Retina (tissue), 1 donor: ENCODE results near the gene RAX.
"Not testable (repeated sequence)": the region's sequence is repeated elsewhere in the genome, so short reads cannot be mapped to it uniquely, and the experiment has no call there.

Experiments
- DNase-seq: peaks from one replicate; pipeline ENCODE4 v3.0.0-alpha.2; 2016

The RAX gene

DNA sequence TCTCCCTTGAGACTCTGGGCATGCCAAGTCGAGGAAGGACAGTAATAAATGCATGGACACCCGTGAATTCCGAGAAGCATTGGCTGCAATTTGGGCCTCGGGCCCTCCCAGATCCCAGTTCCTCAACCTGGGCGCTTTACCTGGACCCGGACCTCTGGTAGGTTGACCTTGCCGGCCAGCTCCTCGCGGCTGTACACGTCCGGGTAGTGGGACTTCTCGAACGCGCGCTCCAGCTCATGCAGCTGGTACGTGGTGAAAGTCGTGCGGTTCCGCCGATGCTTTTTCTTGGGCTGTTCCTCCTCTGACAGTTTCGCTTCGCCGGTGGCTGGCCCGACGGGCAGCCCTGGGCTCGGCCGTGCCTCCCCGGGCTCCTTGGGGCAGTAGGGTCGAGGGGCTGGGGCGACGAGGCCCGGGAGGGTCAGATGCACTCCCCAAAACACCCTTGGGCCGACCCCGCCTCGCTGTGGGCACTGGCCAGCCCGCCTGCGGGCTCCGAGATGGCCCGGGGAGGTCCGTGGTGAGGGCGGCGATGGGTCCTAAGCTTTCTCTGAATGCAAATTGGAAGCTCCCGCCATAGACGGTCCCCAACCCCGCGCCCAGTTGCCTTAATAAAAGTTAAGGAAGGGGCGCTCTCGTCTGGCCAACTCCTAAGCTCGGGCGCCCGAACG is 899 bp downstream of the RAX start:
- peak; percentile 77 for DNase-seq

- no peak for DNase-seq
Observed at GRCh38 chr18:59271606-59272220, 1.5 kb downstream of the RAX start.

GRCh38 chr18:59270689-59271257 is 2.5 kb downstream of the RAX start:
- peak; percentile 66 for DNase-seq

- peak; percentile 80 for DNase-seq
Observed at GRCh38 chr18:59269563-59270119, 3.6 kb downstream of the RAX start.

DNA sequence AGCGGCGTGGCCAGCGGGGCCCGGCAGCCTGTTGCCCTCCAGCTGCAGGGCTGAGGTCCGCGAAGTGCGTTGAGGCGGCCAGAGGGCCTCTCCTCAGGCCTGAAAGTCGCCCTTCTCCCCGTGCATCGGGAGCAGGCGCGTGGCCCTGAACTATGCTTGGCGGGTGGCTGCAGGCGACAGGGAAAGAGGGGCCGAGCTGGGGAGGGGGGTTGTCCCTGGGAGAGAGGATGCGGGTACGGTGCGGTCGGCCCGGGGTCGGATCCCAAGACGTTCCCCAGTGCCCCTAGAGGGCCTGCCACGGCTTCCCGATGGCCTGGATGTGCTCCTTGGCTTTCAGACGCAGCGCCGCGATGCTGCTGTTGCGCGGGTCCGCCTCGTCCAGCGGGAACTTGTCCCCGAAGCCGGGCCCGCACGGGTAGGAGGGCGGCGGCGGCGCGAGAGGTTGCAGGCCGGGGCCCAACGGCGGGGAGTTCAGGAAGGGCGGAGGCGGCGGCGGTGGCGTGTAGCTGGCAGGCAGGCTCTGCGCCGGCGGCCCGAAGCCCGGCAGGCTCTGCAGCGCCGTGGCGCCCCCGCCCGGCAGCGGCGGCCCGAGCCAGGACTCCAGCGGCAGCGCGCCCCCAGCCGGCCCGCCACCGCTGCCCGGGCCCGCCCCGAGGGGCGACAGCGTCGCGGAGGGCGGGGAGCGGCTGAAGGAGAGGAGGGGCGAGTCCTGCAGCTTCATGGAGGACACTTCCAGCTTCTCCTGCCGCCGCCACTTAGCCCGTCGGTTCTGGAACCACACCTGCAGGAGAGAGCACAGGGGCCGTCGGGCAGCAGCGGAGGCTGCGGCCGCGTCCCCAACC is 4.3 kb downstream of the RAX start:
- peak; percentile 79 for DNase-seq

- no peak for DNase-seq
Observed at GRCh38 chr18:59268127-59268720, 5.0 kb downstream of the RAX start.

- DNase-seq, result peak; percentile 73
Observed at GRCh38 chr18:59267503-59268126, 5.6 kb downstream of the RAX start.

DNA sequence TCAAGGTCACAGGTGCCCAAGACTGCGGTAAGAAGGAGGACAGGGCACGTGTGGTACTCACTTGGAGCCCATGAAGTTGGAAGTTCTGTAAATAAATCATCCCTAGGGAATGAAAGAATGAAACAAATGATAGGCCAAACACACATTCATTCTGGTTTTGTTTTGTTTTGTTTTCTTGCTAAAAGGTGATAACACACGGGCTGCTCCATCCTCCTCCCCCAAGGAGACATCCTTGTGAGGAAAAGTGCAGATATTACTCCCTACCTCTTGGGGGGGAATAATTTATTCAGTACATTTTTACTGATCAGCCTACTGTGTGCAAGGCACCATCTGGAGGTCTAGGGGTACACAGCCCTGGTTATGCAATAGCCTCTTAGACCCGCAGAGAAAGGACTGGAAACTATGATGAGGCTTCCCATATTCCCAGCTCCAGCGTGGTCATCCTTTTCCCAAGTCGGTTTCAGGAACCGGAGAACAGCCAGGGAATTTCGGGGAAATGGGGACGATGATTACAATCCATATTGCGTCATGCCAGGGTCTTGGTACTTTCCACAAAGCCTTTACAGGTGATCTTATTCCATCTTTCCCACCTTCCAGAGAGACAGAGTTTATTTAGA is 6.3 kb downstream of the RAX start:
- DNase-seq, result no peak

GRCh38 chr18:59266459-59266858 is 6.8 kb downstream of the RAX start:
- DNase-seq, result no peak

GRCh38 chr18:59265974-59266369 is 7.3 kb downstream of the RAX start:
- DNase-seq, result no peak

GRCh38 chr18:59265246-59265973 is 7.8 kb downstream of the RAX start:
- DNase-seq, result peak; percentile 92

DNA sequence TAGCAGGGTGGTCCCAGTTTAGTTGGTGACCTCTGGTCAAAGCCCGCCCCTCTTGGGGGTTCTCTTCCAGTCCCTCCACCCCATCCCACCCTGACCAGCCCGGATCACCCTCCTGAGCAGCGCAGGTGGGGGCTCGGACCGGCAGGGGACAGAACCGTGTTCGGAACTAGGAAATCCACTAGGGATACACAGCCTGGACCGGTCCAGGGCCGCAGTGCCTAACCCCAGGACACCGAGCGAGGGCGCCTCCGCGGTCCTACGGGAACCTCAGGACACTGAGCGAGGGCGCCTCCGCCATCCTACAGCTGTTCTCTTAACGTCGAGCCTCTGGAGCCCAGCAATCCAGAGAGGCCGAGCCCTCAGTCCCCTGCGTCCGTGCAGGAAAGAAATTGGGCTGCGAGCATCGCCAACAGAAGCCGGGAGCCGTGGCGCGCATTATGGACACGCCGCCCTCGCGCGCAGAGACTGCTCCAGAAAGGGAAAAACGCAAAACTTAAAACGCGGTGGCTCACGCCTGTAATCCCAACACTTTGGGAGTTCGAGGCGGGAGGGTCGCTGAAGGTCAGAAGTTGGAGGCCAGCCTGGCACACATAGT is 8.5 kb downstream of the RAX start:
- DNase-seq, result peak; percentile 83

DNA sequence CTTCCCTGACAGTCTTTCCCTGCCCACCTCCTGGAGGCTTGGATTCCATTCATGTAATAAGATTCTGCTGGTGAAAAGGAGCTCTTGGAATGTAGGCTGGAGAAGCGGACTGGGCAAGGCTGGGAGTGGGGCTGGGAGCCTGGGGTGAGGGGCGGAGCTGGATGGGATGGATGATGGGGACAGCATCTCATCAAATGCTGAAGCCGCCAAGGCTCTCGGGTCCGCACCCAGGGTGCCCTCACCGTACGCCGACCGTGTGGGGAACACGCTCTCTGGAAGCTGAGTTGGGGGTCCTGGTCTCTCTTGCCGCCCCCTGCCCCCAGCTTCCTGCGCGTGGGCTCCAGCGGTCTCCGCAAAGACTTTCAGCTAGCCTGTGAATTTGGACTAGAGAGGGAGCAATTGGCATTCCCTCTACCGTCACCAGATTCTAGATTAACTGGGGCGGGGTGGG is 9.1 kb downstream of the RAX start:
- DNase-seq, result peak; percentile 86

DNA sequence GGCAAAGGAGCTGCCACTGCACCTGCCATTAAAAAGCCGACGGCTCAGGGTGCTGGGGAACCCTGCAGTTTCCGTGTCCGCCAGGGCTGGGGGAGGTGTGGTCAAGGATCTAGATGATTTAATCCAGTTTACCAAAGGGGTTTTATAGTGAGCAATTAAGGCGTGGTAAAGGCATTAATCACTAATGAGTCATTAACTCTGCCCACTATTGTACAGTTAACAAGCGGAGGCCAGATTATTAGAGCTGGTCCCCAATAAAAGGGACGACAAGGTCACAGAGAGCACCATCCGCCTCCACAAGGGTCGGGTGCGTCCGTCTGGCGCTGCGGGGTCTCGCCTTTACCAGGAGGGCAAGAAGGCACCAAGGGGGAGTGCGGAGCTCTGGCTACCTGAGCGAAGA is 9.6 kb downstream of the RAX start:
- DNase-seq, result peak; percentile 78

DNA sequence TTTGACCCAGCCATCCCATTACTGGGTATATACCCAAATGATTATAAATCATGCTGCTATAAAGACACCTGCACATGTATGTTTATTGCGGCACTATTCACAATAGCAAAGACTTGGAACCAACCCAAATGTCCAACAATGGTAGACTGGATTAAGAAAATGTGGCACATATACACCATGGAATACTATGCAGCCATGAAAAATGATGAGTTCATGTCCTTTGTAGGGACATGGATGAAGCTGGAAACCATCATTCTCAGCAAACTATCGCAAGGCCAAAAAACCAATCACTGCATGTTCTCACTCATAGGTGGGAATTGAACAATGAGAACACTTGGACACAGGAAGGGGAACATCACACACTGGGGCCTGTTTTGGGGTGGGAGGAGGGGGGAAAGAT is 11.0 kb downstream of the RAX start:
- DNase-seq, result not testable (repeated sequence)

DNA sequence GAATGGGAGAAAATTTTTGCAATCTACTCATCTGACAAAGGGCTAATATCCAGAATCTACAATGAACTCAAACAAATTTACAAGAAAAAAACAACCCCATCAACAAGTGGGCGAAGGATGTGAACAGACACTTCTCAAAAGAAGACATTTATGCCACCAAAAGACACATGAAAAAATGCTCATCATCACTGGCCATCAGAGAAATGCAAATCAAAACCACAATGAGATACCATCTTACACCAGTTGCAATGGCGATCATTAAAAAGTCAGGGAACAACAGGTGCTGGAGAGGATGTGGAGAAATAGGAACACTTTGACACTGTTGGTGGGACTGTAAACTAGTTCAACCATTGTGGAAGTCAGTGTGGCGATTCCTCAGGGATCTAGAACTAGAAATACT is 11.4 kb downstream of the RAX start:
- not testable (repeated sequence) for DNase-seq

DNA sequence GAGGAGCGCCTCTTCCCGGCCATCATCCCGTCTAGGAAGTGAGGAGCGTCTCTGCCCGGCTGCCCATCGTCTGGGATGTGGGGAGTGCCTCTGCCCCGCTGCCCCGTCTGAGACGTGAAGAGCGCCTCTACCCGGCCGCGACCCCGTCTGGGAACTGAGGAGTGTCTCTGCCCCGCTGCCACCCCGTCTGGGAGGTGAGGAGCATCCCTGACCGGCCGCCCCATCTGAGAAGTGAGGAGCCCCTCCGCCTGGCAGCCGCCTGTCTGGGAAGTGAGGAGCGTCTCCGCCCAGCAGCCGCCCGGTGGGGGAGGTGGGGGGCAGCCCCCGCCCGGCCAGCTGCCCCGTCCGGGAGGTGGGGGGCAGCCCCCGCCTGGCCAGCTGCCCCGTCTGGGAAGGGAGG is 17.8 kb downstream of the RAX start:
- DNase-seq, result not testable (repeated sequence)

DNA sequence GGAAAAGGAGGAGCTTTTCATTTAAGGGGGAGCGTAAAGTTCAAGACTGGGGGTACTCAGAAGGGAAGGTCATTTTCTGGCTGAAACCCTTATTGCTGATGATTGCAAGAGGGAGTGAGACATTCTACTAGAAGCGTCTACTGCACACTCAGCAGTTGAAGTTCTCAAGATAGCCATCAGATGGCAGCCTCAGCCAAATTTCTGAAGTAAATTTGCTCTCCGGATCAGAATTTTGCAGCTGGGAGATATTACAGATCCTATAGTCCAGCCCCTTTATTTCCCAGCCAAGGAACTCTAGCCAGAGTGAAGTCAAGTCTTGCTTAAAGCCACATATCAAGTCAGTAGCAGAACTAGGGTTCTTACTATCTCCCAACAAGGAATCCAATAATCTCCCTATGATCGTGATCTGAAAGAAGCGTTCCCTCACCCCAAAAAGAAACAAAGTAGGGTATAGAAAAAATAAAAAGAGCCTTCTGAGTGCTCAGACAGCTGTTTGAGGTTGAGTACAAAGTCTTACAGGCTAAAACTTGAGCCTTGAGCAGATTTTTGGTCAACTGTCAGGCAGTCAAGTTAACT is 24.0 kb downstream of the RAX start:
- peak; percentile 78 for DNase-seq

DNA sequence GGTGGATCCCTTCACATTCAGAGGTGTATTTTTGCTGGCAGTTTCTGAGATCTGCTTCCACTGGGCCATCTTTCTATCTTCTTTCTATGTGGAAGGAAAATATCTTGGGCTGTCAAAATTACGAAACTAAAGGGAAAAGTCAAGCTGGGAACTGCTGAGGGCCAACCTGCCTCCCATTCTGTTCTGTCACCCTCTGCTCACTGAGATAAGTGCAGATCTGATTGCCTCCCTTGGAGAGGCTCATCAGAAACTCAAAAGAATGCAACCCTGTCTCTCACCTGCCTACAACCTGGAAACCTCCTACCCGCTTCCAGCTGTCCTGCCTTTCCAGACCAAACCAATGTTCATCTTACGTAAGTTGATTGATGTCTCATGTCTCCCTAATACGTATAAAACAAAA is 26.5 kb downstream of the RAX start:
- no peak for DNase-seq

- DNase-seq, result no peak
Observed at GRCh38 chr18:59242906-59243305, 30.3 kb downstream of the RAX start.
